SK-N-SH treated with all-trans-retinoic acid at 6 μM for 48 hours (cell line): ENCODE data around the gene REM2.

ENCODE experiments used
- ATAC-seq: fragments of 200-7000 bp; cut with Tn5 transposase; 3 replicates; pipeline ENCODE4 v1.9.1; 2020; ENCODE audit warnings: mild to moderate bottlenecking, moderate library complexity
- ARNTL ChIP-seq: fragments of 450-650 bp; formaldehyde crosslinking; IDR thresholded peaks from 2 replicates; pipeline ENCODE4 v1.5.0; 2020; ENCODE audit warnings: low read depth, mild to moderate bottlenecking, moderate library complexity, borderline replicate concordance
- CREB5 ChIP-seq: fragments of 250-450 bp; sonication (Bioruptor Pico); IDR thresholded peaks from 2 replicates; pipeline ENCODE4 v1.5.1; 2020; ENCODE audit warnings: low read depth, mild to moderate bottlenecking, moderate library complexity
- CSDC2 ChIP-seq: fragments of 250-450 bp; sonication (Bioruptor Pico); IDR thresholded peaks from 2 replicates; pipeline ENCODE4 v1.5.0; 2020; ENCODE audit warnings: mild to moderate bottlenecking, moderate library complexity
- CSRNP3 ChIP-seq: fragments of 250-450 bp; sonication (Bioruptor Pico); IDR thresholded peaks from 2 replicates; pipeline ENCODE4 v1.5.1; 2021; ENCODE audit warnings: mild to moderate bottlenecking, moderate library complexity
- ESRRG ChIP-seq: fragments of 250-450 bp; sonication (Bioruptor Pico); IDR thresholded peaks from 2 replicates; pipeline ENCODE4 v1.6.1; 2021; ENCODE audit warnings: mild to moderate bottlenecking
- GLIS3 ChIP-seq: fragments of 250-450 bp; sonication (Bioruptor Pico); IDR thresholded peaks from 2 replicates; pipeline ENCODE4 v1.5.0; 2020; ENCODE audit warnings: mild to moderate bottlenecking, moderate library complexity
- ISL1 ChIP-seq: fragments of 250-450 bp; sonication (Bioruptor Pico); IDR thresholded peaks from 2 replicates; pipeline ENCODE4 v2.1.2; 2022; ENCODE audit warnings: mild to moderate bottlenecking, moderate library complexity
- OSR1 ChIP-seq: fragments of 250-450 bp; sonication (Bioruptor Pico); IDR thresholded peaks from 2 replicates; pipeline ENCODE4 v1.8.0; 2022; ENCODE audit warnings: moderate library complexity, mild to moderate bottlenecking, inconsistent platforms
- PPARA ChIP-seq: fragments of 250-450 bp; sonication (Bioruptor Pico); IDR thresholded peaks from 2 replicates; pipeline ENCODE4 v1.5.0; 2020; ENCODE audit warnings: mild to moderate bottlenecking, borderline replicate concordance
- RARB ChIP-seq: fragments of 250-450 bp; sonication (Bioruptor Pico); IDR thresholded peaks from 2 replicates; pipeline ENCODE4 v1.8.0; 2021; ENCODE audit warnings: mild to moderate bottlenecking, moderate library complexity
- SNAI2 ChIP-seq: fragments of 250-450 bp; sonication (Bioruptor Pico); IDR thresholded peaks from 2 replicates; pipeline ENCODE4 v1.5.0; 2020; ENCODE audit warnings: mild to moderate bottlenecking, moderate library complexity
- TCF4 ChIP-seq: fragments of 250-450 bp; sonication (Bioruptor Pico); IDR thresholded peaks from 2 replicates; pipeline ENCODE4 v1.8.0; 2021; ENCODE audit warnings: mild to moderate bottlenecking, moderate library complexity, borderline replicate concordance
- TOX ChIP-seq: fragments of 250-450 bp; sonication (Bioruptor Pico); IDR thresholded peaks from 2 replicates; pipeline ENCODE4 v1.8.0; 2021; ENCODE audit warnings: mild to moderate bottlenecking, moderate library complexity, borderline replicate concordance
- ZC3H10 ChIP-seq: fragments of 250-450 bp; sonication (Bioruptor Pico); IDR thresholded peaks from 2 replicates; pipeline ENCODE4 v1.5.1; 2021; ENCODE audit warnings: mild to moderate bottlenecking, moderate library complexity
- ZFP3 ChIP-seq: fragments of 250-450 bp; sonication (Bioruptor Pico); IDR thresholded peaks from 2 replicates; pipeline ENCODE4 v1.5.0; 2020; ENCODE audit warnings: mild to moderate bottlenecking, moderate library complexity
- ZFP30 ChIP-seq: fragments of 450-650 bp; formaldehyde crosslinking; IDR thresholded peaks from 2 replicates; pipeline ENCODE4 v1.5.0; 2022; ENCODE audit warnings: mild to moderate bottlenecking, moderate library complexity
- ZNF565 ChIP-seq: fragments of 450-650 bp; formaldehyde crosslinking; conservative IDR thresholded peaks from 2 replicates; pipeline ENCODE4 v1.5.0; 2020; ENCODE audit warnings: low read depth, mild to moderate bottlenecking, moderate library complexity
- ZNF70 ChIP-seq: fragments of 450-650 bp; formaldehyde crosslinking; IDR thresholded peaks from 2 replicates; pipeline ENCODE4 v1.5.0; 2020; ENCODE audit warnings: mild to moderate bottlenecking, moderate library complexity
- ZNF8 ChIP-seq: fragments of 450-650 bp; formaldehyde crosslinking; IDR thresholded peaks from 2 replicates; pipeline ENCODE4 v1.5.0; 2020; ENCODE audit warnings: mild to moderate bottlenecking, moderate library complexity
- TF ChIP-seq, protein P1 (sequence below): fragments of 250-450 bp; sonication (Bioruptor Pico); IDR thresholded peaks from 2 replicates; pipeline ENCODE4 v1.5.0; 2020; ENCODE audit warnings: mild to moderate bottlenecking, moderate library complexity
- TF ChIP-seq, protein P2 (sequence below): fragments of 250-450 bp; sonication (Bioruptor Pico); IDR thresholded peaks from 2 replicates; pipeline ENCODE4 v1.8.0; 2021; ENCODE audit warnings: low read depth, mild to moderate bottlenecking, moderate library complexity, borderline replicate concordance

REM2 gene

GRCh38 chr14:22870811-22871223, 12.2 kb upstream of the REM2 start:
- peak; percentile 4; the same call in 2 of the 3 replicates for ATAC-seq
- TF ChIP-seq ISL1 (CRISPR knock-in tag) = no peak
- no peak for TF ChIP-seq ZFP3 (CRISPR knock-in tag)
- no peak for TF ChIP-seq ESRRG
- TF ChIP-seq ZFP30 (CRISPR knock-in tag) = no peak
- no peak for TF ChIP-seq ZNF8 (CRISPR knock-in tag)
- no peak for TF ChIP-seq ZNF70 (CRISPR knock-in tag)
- no peak for TF ChIP-seq TCF4 (CRISPR knock-in tag)
- TF ChIP-seq ZNF565 (CRISPR knock-in tag) = no peak
- TF ChIP-seq CREB5 (CRISPR knock-in tag) = no peak
- no peak for TF ChIP-seq OSR1
- TF ChIP-seq, protein P1, sequence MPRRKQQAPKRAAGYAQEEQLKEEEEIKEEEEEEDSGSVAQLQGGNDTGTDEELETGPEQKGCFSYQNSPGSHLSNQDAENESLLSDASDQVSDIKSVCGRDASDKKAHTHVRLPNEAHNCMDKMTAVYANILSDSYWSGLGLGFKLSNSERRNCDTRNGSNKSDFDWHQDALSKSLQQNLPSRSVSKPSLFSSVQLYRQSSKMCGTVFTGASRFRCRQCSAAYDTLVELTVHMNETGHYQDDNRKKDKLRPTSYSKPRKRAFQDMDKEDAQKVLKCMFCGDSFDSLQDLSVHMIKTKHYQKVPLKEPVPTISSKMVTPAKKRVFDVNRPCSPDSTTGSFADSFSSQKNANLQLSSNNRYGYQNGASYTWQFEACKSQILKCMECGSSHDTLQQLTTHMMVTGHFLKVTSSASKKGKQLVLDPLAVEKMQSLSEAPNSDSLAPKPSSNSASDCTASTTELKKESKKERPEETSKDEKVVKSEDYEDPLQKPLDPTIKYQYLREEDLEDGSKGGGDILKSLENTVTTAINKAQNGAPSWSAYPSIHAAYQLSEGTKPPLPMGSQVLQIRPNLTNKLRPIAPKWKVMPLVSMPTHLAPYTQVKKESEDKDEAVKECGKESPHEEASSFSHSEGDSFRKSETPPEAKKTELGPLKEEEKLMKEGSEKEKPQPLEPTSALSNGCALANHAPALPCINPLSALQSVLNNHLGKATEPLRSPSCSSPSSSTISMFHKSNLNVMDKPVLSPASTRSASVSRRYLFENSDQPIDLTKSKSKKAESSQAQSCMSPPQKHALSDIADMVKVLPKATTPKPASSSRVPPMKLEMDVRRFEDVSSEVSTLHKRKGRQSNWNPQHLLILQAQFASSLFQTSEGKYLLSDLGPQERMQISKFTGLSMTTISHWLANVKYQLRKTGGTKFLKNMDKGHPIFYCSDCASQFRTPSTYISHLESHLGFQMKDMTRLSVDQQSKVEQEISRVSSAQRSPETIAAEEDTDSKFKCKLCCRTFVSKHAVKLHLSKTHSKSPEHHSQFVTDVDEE (CRISPR knock-in tag) = no peak
- no peak for TF ChIP-seq CSDC2
- TF ChIP-seq ZC3H10 = no peak
- no peak for TF ChIP-seq ARNTL (CRISPR knock-in tag)
- no peak for TF ChIP-seq TOX (CRISPR knock-in tag)
- no peak for TF ChIP-seq RARB (CRISPR knock-in tag)
- TF ChIP-seq PPARA (CRISPR knock-in tag) = no peak

DNA sequence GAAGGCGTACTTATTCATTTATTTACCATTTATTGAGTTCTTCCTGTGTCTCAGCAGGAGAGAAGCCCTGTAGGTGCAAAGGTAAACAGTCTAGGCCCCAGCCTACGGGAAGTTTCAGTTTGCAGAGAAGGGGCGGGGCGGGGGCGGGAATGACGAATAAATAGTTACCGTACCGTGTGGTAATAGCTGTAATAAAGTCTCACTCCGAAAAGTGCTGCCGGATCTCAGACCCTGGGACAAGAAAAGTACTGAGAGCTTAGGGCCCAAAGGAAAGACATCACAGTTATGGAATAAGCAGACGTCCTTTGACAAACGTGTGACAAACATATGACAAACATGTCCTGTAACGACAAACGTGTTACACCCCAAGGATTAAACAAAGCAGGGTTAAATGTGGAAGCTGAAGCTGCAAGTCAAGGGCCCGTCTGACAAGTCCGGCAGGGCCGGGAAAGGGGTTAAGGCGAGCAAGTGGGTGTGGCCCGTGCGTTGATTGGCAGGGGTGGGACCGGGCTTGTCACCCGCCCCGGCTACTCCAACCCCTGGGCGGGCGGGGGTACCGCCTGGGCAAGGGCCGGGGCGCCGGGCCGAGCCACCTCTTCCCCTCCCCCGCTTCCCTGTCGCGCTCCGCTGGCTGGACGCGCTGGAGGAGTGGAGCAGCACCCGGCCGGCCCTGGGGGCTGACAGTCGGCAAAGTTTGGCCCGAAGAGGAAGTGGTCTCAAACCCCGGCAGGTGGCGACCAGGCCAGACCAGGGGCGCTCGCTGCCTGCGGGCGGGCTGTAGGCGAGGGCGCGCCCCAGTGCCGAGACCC, 11.6 kb upstream of the REM2 start, which contains the start of gene LRP10:
LRP10 (plus strand) TSS at position 517 of the 809 bp plus-strand sequence. CDS start 564 bp downstream, outside the sequence.
- ATAC-seq = peak; percentile 92
- TF ChIP-seq ZNF565 (CRISPR knock-in tag) (no peak), ISL1 (CRISPR knock-in tag) (no peak), SNAI2 (CRISPR knock-in tag) (no peak), CSDC2 (no peak), GLIS3 (CRISPR knock-in tag) (0 out of 2 replicates have a peak, but pooled peaks have one; percentile 60), RARB (CRISPR knock-in tag) (no peak)
- TF ChIP-seq, protein P1 (CRISPR knock-in tag) = no peak
- TF ChIP-seq, protein P2, sequence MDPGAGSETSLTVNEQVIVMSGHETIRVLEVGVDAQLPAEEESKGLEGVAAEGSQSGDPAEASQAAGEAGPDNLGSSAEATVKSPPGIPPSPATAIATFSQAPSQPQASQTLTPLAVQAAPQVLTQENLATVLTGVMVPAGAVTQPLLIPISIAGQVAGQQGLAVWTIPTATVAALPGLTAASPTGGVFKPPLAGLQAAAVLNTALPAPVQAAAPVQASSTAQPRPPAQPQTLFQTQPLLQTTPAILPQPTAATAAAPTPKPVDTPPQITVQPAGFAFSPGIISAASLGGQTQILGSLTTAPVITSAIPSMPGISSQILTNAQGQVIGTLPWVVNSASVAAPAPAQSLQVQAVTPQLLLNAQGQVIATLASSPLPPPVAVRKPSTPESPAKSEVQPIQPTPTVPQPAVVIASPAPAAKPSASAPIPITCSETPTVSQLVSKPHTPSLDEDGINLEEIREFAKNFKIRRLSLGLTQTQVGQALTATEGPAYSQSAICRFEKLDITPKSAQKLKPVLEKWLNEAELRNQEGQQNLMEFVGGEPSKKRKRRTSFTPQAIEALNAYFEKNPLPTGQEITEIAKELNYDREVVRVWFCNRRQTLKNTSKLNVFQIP = no peak

DNA sequence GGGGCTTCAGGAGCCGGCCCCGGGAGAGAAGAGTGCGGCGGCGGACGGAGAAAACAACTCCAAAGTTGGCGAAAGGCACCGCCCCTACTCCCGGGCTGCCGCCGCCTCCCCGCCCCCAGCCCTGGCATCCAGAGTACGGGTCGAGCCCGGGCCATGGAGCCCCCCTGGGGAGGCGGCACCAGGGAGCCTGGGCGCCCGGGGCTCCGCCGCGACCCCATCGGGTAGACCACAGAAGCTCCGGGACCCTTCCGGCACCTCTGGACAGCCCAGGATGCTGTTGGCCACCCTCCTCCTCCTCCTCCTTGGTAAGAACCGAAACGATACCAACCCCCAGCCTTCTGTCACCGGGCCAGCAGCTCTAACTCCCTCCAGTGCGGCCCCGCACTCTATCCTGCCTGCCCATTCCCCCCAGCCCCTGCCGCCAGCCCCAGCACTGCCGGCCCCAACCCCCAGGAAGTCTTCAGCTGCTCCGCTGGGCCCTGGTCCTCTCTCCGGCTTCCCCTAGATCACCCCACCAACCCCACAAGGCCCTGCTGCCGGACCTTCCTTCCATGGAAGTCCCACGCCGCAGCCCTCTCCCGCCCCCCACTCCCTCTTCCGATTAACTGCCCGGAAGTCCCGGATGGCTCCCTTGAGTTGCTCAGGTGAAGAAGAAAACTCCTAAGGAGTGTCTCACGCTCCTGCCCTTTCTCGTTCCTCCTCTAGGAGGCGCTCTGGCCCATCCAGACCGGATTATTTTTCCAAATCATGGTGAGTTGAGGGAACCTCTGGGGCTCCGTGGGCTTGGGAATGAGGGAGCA, 10.8 kb upstream of the REM2 start:
- TF ChIP-seq, protein P1 (CRISPR knock-in tag) = no peak
- TF ChIP-seq ZFP3 (CRISPR knock-in tag) = no peak
- no peak for TF ChIP-seq TCF4 (CRISPR knock-in tag)
- no peak for TF ChIP-seq CSRNP3 (CRISPR knock-in tag)
- peak; percentile 75 for ATAC-seq
